Left ventricle myocardium inferior (tissue), 1 donor: Measurements from ENCODE around the gene TMEM217. TPM values are rescaled to one million over a fixed set of nuclear protein-coding genes. Genes with fewer than 3 reads are reported as not detected.

Experiments used
- DNase-seq: peaks from one replicate; pipeline ENCODE4 v3.0.0-alpha.2; 2020
- H3K27ac ChIP-seq: fragments of 200-600 bp; replicated peaks from 2 replicates; pipeline ENCODE4 v1.8.0; 2021
- H3K27me3 ChIP-seq: fragments of 200-600 bp; 2 replicates; pipeline ENCODE4 v1.8.0; 2021; ENCODE audit warnings: low read depth
- H3K36me3 ChIP-seq: fragments of 200-600 bp; 2 replicates; pipeline ENCODE4 v1.8.0; 2021
- H3K4me1 ChIP-seq: fragments of 200-600 bp; 2 replicates; pipeline ENCODE4 v1.8.0; 2021
- H3K4me3 ChIP-seq: fragments of 200-600 bp; 2 replicates; pipeline ENCODE4 v1.8.0; 2021; ENCODE audit warnings: mild to moderate bottlenecking, moderate library complexity
- H3K9me3 ChIP-seq: fragments of 200-600 bp; replicated peaks from 2 replicates; pipeline ENCODE4 v1.8.0; 2021
- intact Hi-C: fragments of 100-400 bp; cut with micrococcal nuclease; formaldehyde crosslinking; loops from one replicate; pipeline ENCODE4 v1.11.0; 2022
- total RNA-seq: library from RNA; stranded (reverse); fragmentation: NEBNext Ultra II Directional; extraction: Animal tissue kit (Norgen Biotek cat#: 25700); gene quantifications from one replicate; pipeline ENCODE4 v1.2.1, GENCODE V29; 2021
- TF ChIP-seq, protein P1 (sequence below): fragments of 200-600 bp; IDR thresholded peaks from 2 replicates; pipeline ENCODE4 v1.8.0; 2021; ENCODE audit warnings: antibody characterized with exemption, mild to moderate bottlenecking, borderline replicate concordance
- donor health status: DM: no; HTN: yes; CAD: no; lungs with severe emphysema.

TMEM217 gene
- total RNA-seq, 1 donor from 2014 or later = 0.80 TPM

DNA sequence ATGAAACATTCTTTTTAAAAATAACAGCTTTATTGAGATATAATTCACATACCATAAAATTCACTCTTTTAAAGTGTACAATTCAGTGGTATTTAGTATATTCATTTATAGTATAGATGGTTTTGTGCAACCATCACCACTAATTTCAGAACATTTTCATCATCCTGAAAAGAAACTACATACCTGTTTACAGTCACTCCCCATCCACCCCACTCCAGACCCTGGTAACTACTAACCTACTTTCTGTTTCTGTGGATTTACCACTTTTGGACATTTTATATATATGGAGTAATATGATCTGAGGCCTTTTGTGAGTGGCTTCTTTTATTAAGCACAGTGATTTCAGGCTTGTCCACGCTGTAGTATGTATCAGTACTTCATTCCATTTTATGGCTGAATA, 2.5 kb upstream of the TMEM217 start:
- intact Hi-C loops = no loop called here

DNA sequence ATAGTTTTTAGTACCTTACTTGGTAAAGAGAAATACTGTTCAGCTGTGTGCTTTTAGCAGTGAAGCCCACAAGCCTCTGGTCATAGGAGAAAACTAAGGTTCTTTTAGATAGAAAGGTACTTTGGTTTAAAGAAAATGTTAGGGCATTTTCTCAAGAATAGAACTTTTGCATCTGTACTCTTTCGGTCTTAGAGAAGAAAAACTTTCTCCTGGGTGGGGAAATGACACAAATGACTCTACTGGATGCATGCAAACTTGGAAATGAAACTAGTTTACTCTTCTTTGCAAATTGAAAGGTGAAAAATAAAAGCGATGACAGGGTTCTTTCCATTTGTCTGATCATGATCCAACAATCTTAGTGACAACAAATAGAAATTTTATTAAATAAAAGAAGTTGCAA, 2.1 kb upstream of the TMEM217 start:
- no peaks in the 10 kb centered on the region for H3K9me3 ChIP-seq
- TF ChIP-seq, protein P1, sequence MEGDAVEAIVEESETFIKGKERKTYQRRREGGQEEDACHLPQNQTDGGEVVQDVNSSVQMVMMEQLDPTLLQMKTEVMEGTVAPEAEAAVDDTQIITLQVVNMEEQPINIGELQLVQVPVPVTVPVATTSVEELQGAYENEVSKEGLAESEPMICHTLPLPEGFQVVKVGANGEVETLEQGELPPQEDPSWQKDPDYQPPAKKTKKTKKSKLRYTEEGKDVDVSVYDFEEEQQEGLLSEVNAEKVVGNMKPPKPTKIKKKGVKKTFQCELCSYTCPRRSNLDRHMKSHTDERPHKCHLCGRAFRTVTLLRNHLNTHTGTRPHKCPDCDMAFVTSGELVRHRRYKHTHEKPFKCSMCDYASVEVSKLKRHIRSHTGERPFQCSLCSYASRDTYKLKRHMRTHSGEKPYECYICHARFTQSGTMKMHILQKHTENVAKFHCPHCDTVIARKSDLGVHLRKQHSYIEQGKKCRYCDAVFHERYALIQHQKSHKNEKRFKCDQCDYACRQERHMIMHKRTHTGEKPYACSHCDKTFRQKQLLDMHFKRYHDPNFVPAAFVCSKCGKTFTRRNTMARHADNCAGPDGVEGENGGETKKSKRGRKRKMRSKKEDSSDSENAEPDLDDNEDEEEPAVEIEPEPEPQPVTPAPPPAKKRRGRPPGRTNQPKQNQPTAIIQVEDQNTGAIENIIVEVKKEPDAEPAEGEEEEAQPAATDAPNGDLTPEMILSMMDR = no peak
- H3K4me3 ChIP-seq = no peak overlapping the region
- no peaks in the 10 kb centered on the region for H3K36me3 ChIP-seq
- DNase-seq = no peak
- no peaks in the 10 kb centered on the region for H3K27me3 ChIP-seq
- intact Hi-C loops = no loop called here
- H3K27ac ChIP-seq = no peak overlapping the region
- H3K4me1 ChIP-seq = peaks cover 53% of the 10 kb centered on the region

More for the DNA sequence above, 2.5 kb upstream of the TMEM217 start:
- Histone ChIP-seq H3K27ac (no peak overlapping the region), H3K36me3 (no peaks in the 10 kb centered on the region), H3K27me3 (no peaks in the 10 kb centered on the region), H3K4me3 (no peak overlapping the region), H3K4me1 (peaks cover 53% of the 10 kb centered on the region), H3K9me3 (no peaks in the 10 kb centered on the region)
- DNase-seq = no peak
- TF ChIP-seq, protein P1 = no peak

DNA sequence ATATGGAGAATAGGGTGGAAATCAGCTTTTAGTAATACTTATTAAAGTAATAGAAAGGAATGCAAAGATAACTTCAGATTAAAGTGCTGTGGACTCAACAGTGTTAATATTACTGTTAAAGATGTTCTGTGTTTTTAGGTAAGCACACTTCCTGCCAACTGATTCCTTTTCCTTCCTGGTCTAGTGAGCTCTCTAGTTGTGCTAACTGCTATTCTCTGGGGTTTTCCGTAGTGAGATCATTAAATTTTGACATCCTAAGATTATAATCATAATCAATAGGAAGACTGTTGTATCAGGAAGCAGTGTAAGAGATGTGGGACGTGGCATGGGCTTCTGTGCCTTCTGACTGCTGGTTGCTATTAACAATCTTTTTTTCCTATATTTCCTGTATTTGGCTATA, 1.2 kb upstream of the TMEM217 start:
- TF ChIP-seq, protein P1 = no peak
- Histone ChIP-seq H3K9me3 (no peaks in the 10 kb centered on the region), H3K4me1 (peaks cover 49% of the 10 kb centered on the region), H3K4me3 (peak overlapping the region; percentile 98), H3K27ac (no peak overlapping the region), H3K27me3 (no peaks in the 10 kb centered on the region), H3K36me3 (no peaks in the 10 kb centered on the region)
- intact Hi-C loops = no loop called here
- no peak for DNase-seq

DNA sequence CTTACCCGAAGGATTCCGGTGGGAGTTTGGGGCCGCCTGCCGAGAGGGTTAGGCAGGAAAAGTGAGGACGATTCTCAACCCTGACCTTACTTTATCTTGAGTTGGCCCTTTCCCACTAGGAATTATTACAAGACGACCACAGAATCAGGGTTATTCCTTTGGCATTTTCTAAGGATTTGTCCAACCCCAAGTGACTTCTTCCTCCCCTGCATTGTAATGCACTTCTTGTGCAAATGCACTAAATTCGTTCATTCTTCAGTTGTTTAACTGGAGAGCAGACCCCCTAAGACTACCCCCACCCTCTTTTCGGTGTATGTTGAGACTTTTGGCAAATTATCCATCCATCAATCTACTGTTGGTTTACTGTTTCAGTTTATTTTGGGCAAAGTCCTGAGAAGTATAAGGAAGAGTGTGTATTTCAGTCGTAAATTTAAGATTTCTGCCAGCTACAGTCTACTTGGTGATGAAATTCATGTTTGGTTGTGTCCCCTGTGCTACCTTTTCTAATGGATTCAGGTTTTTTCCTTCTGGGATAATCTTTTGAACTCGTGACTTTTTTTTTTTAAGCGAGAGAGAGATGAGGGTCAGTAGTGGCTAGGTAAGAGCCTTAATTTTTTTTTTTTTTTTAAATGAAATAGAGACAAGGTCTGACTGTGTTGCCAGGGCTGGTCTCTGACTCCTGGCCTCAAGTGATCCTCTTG, 611 bp upstream of the TMEM217 start:
- H3K36me3 ChIP-seq = no peaks in the 10 kb centered on the region
- peaks cover 47% of the 10 kb centered on the region for H3K4me1 ChIP-seq
- intact Hi-C loops = no loop called here
- DNase-seq = no peak
- peak overlapping the region; percentile 92 for H3K27ac ChIP-seq
- H3K9me3 ChIP-seq = no peaks in the 10 kb centered on the region
- TF ChIP-seq, protein P1 = no peak
- no peaks in the 10 kb centered on the region for H3K27me3 ChIP-seq
- H3K4me3 ChIP-seq = peak overlapping the region; percentile 98

DNA sequence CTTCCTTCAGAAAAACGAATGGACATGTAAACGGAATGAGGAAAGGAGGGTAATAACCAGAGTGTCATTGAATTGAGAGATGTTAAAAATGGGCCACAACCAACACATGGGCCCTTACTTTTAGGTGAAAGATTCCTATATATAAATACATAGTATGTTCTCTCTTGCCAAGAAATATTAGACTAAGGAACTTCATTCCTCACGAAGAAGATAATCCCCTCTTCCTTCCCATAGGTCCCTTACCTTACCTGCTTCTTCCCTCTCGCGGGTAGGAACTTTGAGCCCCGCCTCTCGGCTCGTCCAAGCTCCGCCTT, 667 bp downstream of the TMEM217 start:
- TF ChIP-seq, protein P1 = no peak
- intact Hi-C loops = no loop called here
- peak overlapping the region; percentile 92 for H3K27ac ChIP-seq

More for the DNA sequence above, 667 bp downstream of the TMEM217 start:
- Histone ChIP-seq H3K4me1 (peaks cover 34% of the 10 kb centered on the region), H3K27me3 (no peaks in the 10 kb centered on the region), H3K4me3 (peak overlapping the region; percentile 98), H3K9me3 (no peaks in the 10 kb centered on the region), H3K36me3 (no peaks in the 10 kb centered on the region)
- DNase-seq = no peak
